ENCODE measurements around the gene CAPN11. TPM values are rescaled to one million over a fixed set of nuclear protein-coding genes. Genes with fewer than 3 reads are reported as not detected.

CAPN11 gene
- total and polyA plus RNA-seq, 9 of the 15 experiments (the other 6 are each of a cell fraction or from before 2014, with no cell fraction given): 0.03 to 0.61 (median 0.17) TPM; not detected in 1

GRCh38 chr6:44225579-44226325, 67.1 kb downstream of the CAPN11 start (continued):
- TF ChIP-seq ZBTB33 (CRISPR knock-in tag; IDR thresholded peaks at IDR 0.05) (no peak), CAMTA2 (CRISPR knock-in tag; conservative IDR thresholded peaks at IDR 0.05) (no peak), TAF9B (IDR thresholded peaks at IDR 0.05; ENCODE audit: partially characterized antibody) (no peak), CHD1 (IDR thresholded peaks at IDR 0.05; ENCODE audit: low read length) (no peak), ARHGAP35 (IDR thresholded peaks at IDR 0.05; ENCODE audit: partially characterized antibody) (no peak), KHSRP (IDR thresholded peaks at IDR 0.05) (no peak), CBX3 (IDR thresholded peaks at IDR 0.05; ENCODE audit: borderline replicate concordance in 1 of 2, low read length in 2 of 2) (no peak; a peak in 1 of 3 replicates), MNT (conservative IDR thresholded peaks at IDR 0.05) (peak in 1 of 2 experiments; percentile 72; a peak in 1 of 4 replicates), SMARCE1 (IDR thresholded peaks at IDR 0.05) (peak; percentile 91), MTA3 (IDR thresholded peaks at IDR 0.05; ENCODE audit: borderline replicate concordance) (peak; percentile 82; the same call in 1 of the 2 replicates), SLC30A9 (CRISPR knock-in tag; IDR thresholded peaks at IDR 0.05) (no peak), TFE3 (CRISPR knock-in tag; IDR thresholded peaks at IDR 0.05) (no peak), SNIP1 (IDR thresholded peaks at IDR 0.05; ENCODE audit: low read depth) (no peak), CREB3 (tag; conservative IDR thresholded peaks at IDR 0.05; ENCODE audit: low read depth) (peak; percentile 79; the same call in 1 of the 2 replicates), SRF (CRISPR knock-in tag; IDR thresholded peaks at IDR 0.05) (no peak), STAT5B (CRISPR knock-in tag; IDR thresholded peaks at IDR 0.05) (no peak)
- TF ChIP-seq, protein P1, sequence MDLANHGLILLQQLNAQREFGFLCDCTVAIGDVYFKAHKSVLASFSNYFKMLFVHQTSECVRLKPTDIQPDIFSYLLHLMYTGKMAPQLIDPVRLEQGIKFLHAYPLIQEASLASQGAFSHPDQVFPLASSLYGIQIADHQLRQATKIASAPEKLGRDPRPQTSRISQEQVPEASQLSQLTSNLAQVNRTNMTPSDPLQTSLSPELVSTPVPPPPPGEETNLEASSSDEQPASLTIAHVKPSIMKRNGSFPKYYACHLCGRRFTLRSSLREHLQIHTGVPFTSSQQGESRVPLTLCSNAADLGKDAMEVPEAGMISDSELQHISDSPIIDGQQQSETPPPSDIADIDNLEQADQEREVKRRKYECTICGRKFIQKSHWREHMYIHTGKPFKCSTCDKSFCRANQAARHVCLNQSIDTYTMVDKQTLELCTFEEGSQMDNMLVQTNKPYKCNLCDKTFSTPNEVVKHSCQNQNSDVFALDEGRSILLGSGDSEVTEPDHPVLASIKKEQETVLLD (IDR thresholded peaks at IDR 0.05): peak; percentile 84
- TF ChIP-seq, protein P2, sequence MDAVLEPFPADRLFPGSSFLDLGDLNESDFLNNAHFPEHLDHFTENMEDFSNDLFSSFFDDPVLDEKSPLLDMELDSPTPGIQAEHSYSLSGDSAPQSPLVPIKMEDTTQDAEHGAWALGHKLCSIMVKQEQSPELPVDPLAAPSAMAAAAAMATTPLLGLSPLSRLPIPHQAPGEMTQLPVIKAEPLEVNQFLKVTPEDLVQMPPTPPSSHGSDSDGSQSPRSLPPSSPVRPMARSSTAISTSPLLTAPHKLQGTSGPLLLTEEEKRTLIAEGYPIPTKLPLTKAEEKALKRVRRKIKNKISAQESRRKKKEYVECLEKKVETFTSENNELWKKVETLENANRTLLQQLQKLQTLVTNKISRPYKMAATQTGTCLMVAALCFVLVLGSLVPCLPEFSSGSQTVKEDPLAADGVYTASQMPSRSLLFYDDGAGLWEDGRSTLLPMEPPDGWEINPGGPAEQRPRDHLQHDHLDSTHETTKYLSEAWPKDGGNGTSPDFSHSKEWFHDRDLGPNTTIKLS (IDR thresholded peaks at IDR 0.05; ENCODE audit: borderline replicate concordance, low read depth): no peak

All from K562 (cell line).